OCI-LY3 (cell line): ENCODE measurements around the gene ZNF385D.

Source experiments
- H2AFZ ChIP-seq: fragments of 200-600, 300-600 bp; shearing (Covaris generic); 2 replicates; pipeline ENCODE4 v1.6.0; 2014; ENCODE audit warnings: antibody characterized with exemption, low read depth, low read length
- H3K27ac ChIP-seq: fragments of 200-600, 300-600 bp; sonication (generic); 2 replicates; pipeline ENCODE4 v1.5.1; 2014; ENCODE audit warnings: mild to moderate bottlenecking, low read length, moderate library complexity, mixed read lengths
- H3K27me3 ChIP-seq: fragments of 200-600, 300-600 bp; sonication (generic); 2 replicates; pipeline ENCODE4 v1.6.1; 2014; ENCODE audit warnings: low read depth, low read length, mixed read lengths
- H3K36me3 ChIP-seq: fragments of 200-600, 300-600 bp; sonication (generic); replicated peaks from 2 replicates; pipeline ENCODE3; 2014; ENCODE audit warnings: low read depth, low read length, mixed read lengths
- H3K4me1 ChIP-seq: fragments of 300-600, 200-600 bp; sonication (generic); 2 replicates; pipeline ENCODE4 v1.6.1; 2014; ENCODE audit warnings: low read length, mixed read lengths
- H3K4me2 ChIP-seq: fragments of 200-600, 300-600 bp; sonication (generic); 2 replicates; pipeline ENCODE4 v1.6.1; 2014; ENCODE audit warnings: low read length, mixed read lengths
- H3K4me3 ChIP-seq: fragments of 300-600, 200-600 bp; sonication (generic); 2 replicates; pipeline ENCODE4 v1.5.1; 2014; ENCODE audit warnings: antibody characterized with exemption, mild to moderate bottlenecking, low read length, moderate library complexity
- H3K79me2 ChIP-seq: fragments of 300-600, 200-600 bp; shearing (Covaris generic); 2 replicates; pipeline ENCODE4 v1.6.1; 2014; ENCODE audit warnings: mild to moderate bottlenecking, low read length, mixed read lengths
- H3K9ac ChIP-seq: fragments of 300-600, 200-600 bp; shearing (Covaris generic); 2 replicates; pipeline ENCODE4 v1.6.0; 2014; ENCODE audit warnings: mild to moderate bottlenecking, low read length, moderate library complexity
- H3K9me3 ChIP-seq: fragments of 200-600, 300-600 bp; shearing (Covaris generic); 2 replicates; pipeline ENCODE4 v1.6.1; 2014; ENCODE audit warnings: low read length, mixed read lengths; ENCODE audit not compliant: insufficient read depth
- H4K20me1 ChIP-seq: fragments of 200-600, 300-600 bp; sonication (generic); 2 replicates; pipeline ENCODE4 v1.6.1; 2016; ENCODE audit warnings: low read length, mixed read lengths; ENCODE audit not compliant: insufficient read depth
- CTCF ChIP-seq: fragments of 200-600, 300-600 bp; sonication (generic); IDR thresholded peaks from 2 replicates; pipeline ENCODE4 v1.5.1; 2014; ENCODE audit warnings: antibody characterized with exemption, low read length, low read depth
- EZH2phosphoT487 ChIP-seq: fragments of 200-600 bp; shearing (Covaris generic); IDR thresholded peaks from 2 replicates; pipeline ENCODE4 v1.6.1; 2018; ENCODE audit warnings: antibody characterized with exemption, mixed run types, low read depth

ZNF385D gene

GRCh38 chr3:21751886-21752285 is 876 bp upstream of the ZNF385D start:
- Histone ChIP-seq H3K27ac (no peak overlapping the region), H3K4me2 (no peak overlapping the region), H2AFZ (no peak overlapping the region), H3K79me2 (no peaks in the 10 kb centered on the region), H3K27me3 (no peaks in the 10 kb centered on the region), H3K9me3 (no peaks in the 10 kb centered on the region), H3K9ac (no peak overlapping the region), H4K20me1 (no peaks in the 10 kb centered on the region), H3K36me3 (no peaks in the 10 kb centered on the region), H3K4me3 (no peak overlapping the region), H3K4me1 (no peaks in the 10 kb centered on the region)
- TF ChIP-seq CTCF (no peak), EZH2phosphoT487 (no peak)

- Histone ChIP-seq H3K9ac (no peak overlapping the region), H3K36me3 (no peaks in the 10 kb centered on the region), H3K4me2 (no peak overlapping the region), H4K20me1 (no peaks in the 10 kb centered on the region), H3K9me3 (no peaks in the 10 kb centered on the region), H3K4me3 (no peak overlapping the region), H3K27ac (no peak overlapping the region), H3K27me3 (no peaks in the 10 kb centered on the region), H3K79me2 (no peaks in the 10 kb centered on the region), H3K4me1 (no peaks in the 10 kb centered on the region), H2AFZ (no peak overlapping the region)
- no peak for TF ChIP-seq CTCF
- TF ChIP-seq EZH2phosphoT487: no peak
These were observed 822 bp downstream of the ZNF385D start for GRCh38 chr3:21750080-21750696.

GRCh38 chr3:21747966-21748555 is 2.9 kb downstream of the ZNF385D start:
- no peak overlapping the region for H3K4me3 ChIP-seq
- no peaks in the 10 kb centered on the region for H3K4me1 ChIP-seq
- H3K79me2 ChIP-seq: no peaks in the 10 kb centered on the region

GRCh38 chr3:21747376-21747775 is 3.6 kb downstream of the ZNF385D start:
- TF ChIP-seq EZH2phosphoT487: no peak
- no peaks in the 10 kb centered on the region for H3K9me3 ChIP-seq
- H3K4me1 ChIP-seq: no peaks in the 10 kb centered on the region
- no peaks in the 10 kb centered on the region for H3K36me3 ChIP-seq
- H3K4me3 ChIP-seq: no peak overlapping the region
- no peak overlapping the region for H3K9ac ChIP-seq
- H2AFZ ChIP-seq: no peak overlapping the region
- H4K20me1 ChIP-seq: no peaks in the 10 kb centered on the region
- H3K4me2 ChIP-seq: no peak overlapping the region
- H3K27me3 ChIP-seq: no peaks in the 10 kb centered on the region
- H3K79me2 ChIP-seq: no peaks in the 10 kb centered on the region
- H3K27ac ChIP-seq: no peak overlapping the region

More at GRCh38 chr3:21747966-21748555, 2.9 kb downstream of the ZNF385D start:
- TF ChIP-seq CTCF: no peak
- TF ChIP-seq EZH2phosphoT487: no peak
- Histone ChIP-seq H3K27ac (no peak overlapping the region), H3K4me2 (no peak overlapping the region), H2AFZ (no peak overlapping the region), H3K27me3 (no peaks in the 10 kb centered on the region), H4K20me1 (no peaks in the 10 kb centered on the region), H3K9ac (no peak overlapping the region), H3K9me3 (no peaks in the 10 kb centered on the region), H3K36me3 (no peaks in the 10 kb centered on the region)
